Osteoblast (primary cell): ENCODE results near the gene MYLK. TPM values are rescaled to one million over a fixed set of nuclear protein-coding genes. Genes with fewer than 3 reads are reported as not detected.

Experiments
- DNase-seq: peaks from one replicate; pipeline ENCODE4 v3.0.0; 2011; ENCODE audit warnings: low spot score, mixed read lengths; ENCODE audit not compliant: insufficient read length; ENCODE audit errors: missing footprints
- H2AFZ ChIP-seq: 2 replicates; pipeline ENCODE4 v1.6.0; 2011; ENCODE audit warnings: mild to moderate bottlenecking, low read length
- H3K27ac ChIP-seq: 2 replicates; pipeline ENCODE4 v1.5.1; 2011; ENCODE audit warnings: mild to moderate bottlenecking, low read depth, low read length, moderate library complexity
- H3K27me3 ChIP-seq: 2 replicates; pipeline ENCODE4 v1.6.0; 2012; ENCODE audit warnings: mild to moderate bottlenecking, control low read depth, inconsistent platforms, low read length, moderate library complexity; ENCODE audit not compliant: insufficient read depth
- H3K36me3 ChIP-seq: 2 replicates; pipeline ENCODE4 v1.5.1; 2011; ENCODE audit warnings: mild to moderate bottlenecking, low read length, control low read depth, moderate library complexity; ENCODE audit not compliant: insufficient read depth
- H3K4me1 ChIP-seq: 2 replicates; pipeline ENCODE4 v1.5.1; 2011; ENCODE audit warnings: mild to moderate bottlenecking, low read length, control low read depth, moderate library complexity; ENCODE audit not compliant: insufficient read depth
- H3K4me2 ChIP-seq: 2 replicates; pipeline ENCODE4 v1.6.0; 2011; ENCODE audit warnings: mild to moderate bottlenecking, low read length; ENCODE audit not compliant: insufficient read depth
- H3K4me3 ChIP-seq: fragments of 200-600 bp; sonication (generic); 3 replicates; pipeline ENCODE4 v1.5.1; 2012; ENCODE audit warnings: mild to moderate bottlenecking, low read length, inconsistent platforms; ENCODE audit not compliant: insufficient read depth
- H3K79me2 ChIP-seq: 2 replicates; pipeline ENCODE4 v1.6.0; 2012; ENCODE audit warnings: mild to moderate bottlenecking, low read length, control low read depth, inconsistent platforms; ENCODE audit not compliant: insufficient read depth
- H3K9me3 ChIP-seq: 2 replicates; pipeline ENCODE4 v1.5.1; 2011; ENCODE audit warnings: low read depth, low read length, control low read depth
- H4K20me1 ChIP-seq: 2 replicates; pipeline ENCODE4 v1.6.0; 2012; ENCODE audit warnings: mild to moderate bottlenecking, low read length, control low read depth; ENCODE audit not compliant: insufficient read depth
- total RNA-seq: library from RNA; depleted of rRNA; stranded (reverse); fragments of >200 nt; gene quantifications from 2 replicates; pipeline ENCODE4 v1.2.3, GENCODE V29; 2012
- TF ChIP-seq, protein P1 (sequence below): IDR thresholded peaks from 2 replicates; pipeline ENCODE4 v1.5.1; 2011; ENCODE audit warnings: mild to moderate bottlenecking, low read depth, low read length, moderate library complexity; ENCODE audit errors: extremely low read depth

MYLK gene
- total RNA-seq, 1 donor, result 268 TPM

DNA sequence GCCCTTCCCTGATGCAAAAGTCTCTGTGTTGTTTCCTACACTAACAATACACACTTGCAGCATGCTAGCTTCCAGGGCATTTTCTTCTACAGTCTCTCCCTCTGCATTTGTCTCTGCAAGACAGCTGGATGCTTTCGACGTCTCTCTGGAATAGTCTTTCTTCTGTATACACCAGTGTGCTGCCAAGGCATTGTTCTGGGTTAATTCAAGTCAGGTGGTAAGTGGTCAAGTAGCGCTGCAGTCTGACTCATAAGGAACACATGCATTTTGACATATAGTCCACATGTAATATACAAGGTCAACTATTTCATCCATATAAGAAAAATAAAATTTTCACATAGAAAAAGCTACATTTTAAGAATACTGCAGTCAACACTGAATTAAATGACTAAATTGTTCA, 92.7 kb downstream of the MYLK start:
- peaks cover 52% of the 10 kb centered on the region for H3K36me3 ChIP-seq
- no peak overlapping the region for H2AFZ ChIP-seq
- peak overlapping the region; percentile 65 for H3K27ac ChIP-seq
- no peak overlapping the region for H3K4me2 ChIP-seq
- peak; percentile 3 for DNase-seq
- peaks cover 11% of the 10 kb centered on the region for H3K79me2 ChIP-seq
- no peaks in the 10 kb centered on the region for H3K27me3 ChIP-seq
- H3K4me1 ChIP-seq, result peaks cover 48% of the 10 kb centered on the region
- TF ChIP-seq, protein P1, sequence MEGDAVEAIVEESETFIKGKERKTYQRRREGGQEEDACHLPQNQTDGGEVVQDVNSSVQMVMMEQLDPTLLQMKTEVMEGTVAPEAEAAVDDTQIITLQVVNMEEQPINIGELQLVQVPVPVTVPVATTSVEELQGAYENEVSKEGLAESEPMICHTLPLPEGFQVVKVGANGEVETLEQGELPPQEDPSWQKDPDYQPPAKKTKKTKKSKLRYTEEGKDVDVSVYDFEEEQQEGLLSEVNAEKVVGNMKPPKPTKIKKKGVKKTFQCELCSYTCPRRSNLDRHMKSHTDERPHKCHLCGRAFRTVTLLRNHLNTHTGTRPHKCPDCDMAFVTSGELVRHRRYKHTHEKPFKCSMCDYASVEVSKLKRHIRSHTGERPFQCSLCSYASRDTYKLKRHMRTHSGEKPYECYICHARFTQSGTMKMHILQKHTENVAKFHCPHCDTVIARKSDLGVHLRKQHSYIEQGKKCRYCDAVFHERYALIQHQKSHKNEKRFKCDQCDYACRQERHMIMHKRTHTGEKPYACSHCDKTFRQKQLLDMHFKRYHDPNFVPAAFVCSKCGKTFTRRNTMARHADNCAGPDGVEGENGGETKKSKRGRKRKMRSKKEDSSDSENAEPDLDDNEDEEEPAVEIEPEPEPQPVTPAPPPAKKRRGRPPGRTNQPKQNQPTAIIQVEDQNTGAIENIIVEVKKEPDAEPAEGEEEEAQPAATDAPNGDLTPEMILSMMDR, result no peak
- no peaks in the 10 kb centered on the region for H3K9me3 ChIP-seq
- no peaks in the 10 kb centered on the region for H4K20me1 ChIP-seq
- H3K4me3 ChIP-seq, result no peak overlapping the region

DNA sequence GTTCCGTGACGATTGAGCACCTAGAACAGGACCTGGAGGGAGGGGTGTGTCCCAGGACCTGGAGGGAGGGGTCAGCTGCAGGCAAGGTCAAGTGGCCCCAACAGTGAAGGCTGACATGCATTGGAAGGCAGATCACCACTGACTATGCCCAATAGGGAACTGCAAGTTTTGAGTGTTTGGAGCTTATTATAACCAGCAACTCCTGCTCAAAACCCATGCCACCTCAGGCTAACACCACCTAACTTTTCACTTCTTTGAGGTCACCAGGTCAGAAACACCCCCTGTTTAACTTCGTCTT, 93.1 kb downstream of the MYLK start:
- peaks cover 52% of the 10 kb centered on the region for H3K36me3 ChIP-seq
- peak overlapping the region; percentile 65 for H3K27ac ChIP-seq
- DNase-seq, result no peak
- H2AFZ ChIP-seq, result no peak overlapping the region
- H3K27me3 ChIP-seq, result no peaks in the 10 kb centered on the region
- no peak overlapping the region for H3K4me2 ChIP-seq
- H4K20me1 ChIP-seq, result no peaks in the 10 kb centered on the region
- no peak overlapping the region for H3K4me3 ChIP-seq
- no peaks in the 10 kb centered on the region for H3K9me3 ChIP-seq
- TF ChIP-seq, protein P1, result no peak
- peaks cover 48% of the 10 kb centered on the region for H3K4me1 ChIP-seq
- peaks cover 11% of the 10 kb centered on the region for H3K79me2 ChIP-seq

- TF ChIP-seq, protein P1, result no peak
- H3K79me2 ChIP-seq, result peaks cover 10% of the 10 kb centered on the region
- no peaks in the 10 kb centered on the region for H3K9me3 ChIP-seq
- H3K4me2 ChIP-seq, result peak overlapping the region; percentile 37
- H2AFZ ChIP-seq, result no peak overlapping the region
- peak overlapping the region; percentile 65 for H3K27ac ChIP-seq
- H4K20me1 ChIP-seq, result no peaks in the 10 kb centered on the region
- no peaks in the 10 kb centered on the region for H3K27me3 ChIP-seq
- peaks cover 51% of the 10 kb centered on the region for H3K36me3 ChIP-seq
- peak; percentile 22 for DNase-seq
- peaks cover 48% of the 10 kb centered on the region for H3K4me1 ChIP-seq
- H3K4me3 ChIP-seq, result no peak overlapping the region
These were observed 93.7 kb downstream of the MYLK start for GRCh38 chr3:123790254-123791072.

- Histone ChIP-seq H3K4me2 (peak overlapping the region; percentile 37), H2AFZ (no peak overlapping the region), H3K27me3 (no peaks in the 10 kb centered on the region), H3K4me1 (peaks cover 54% of the 10 kb centered on the region), H3K9me3 (no peaks in the 10 kb centered on the region), H3K4me3 (no peak overlapping the region), H4K20me1 (no peaks in the 10 kb centered on the region), H3K36me3 (peaks cover 47% of the 10 kb centered on the region), H3K79me2 (peaks cover 16% of the 10 kb centered on the region), H3K27ac (peak overlapping the region; percentile 65)
- TF ChIP-seq, protein P1, result no peak
- peak; percentile 31 for DNase-seq
These were observed 94.4 kb downstream of the MYLK start for GRCh38 chr3:123789760-123790159.
